IMR-90 (cell line): ENCODE measurements around the gene ITM2C. TPM values are rescaled to one million over a fixed set of nuclear protein-coding genes. Genes with fewer than 3 reads are reported as not detected.

Experiments used
- ATAC-seq: fragments of 200-7000 bp; cut with Tn5 transposase; 2 replicates; pipeline ENCODE4 v1.9.1; 2020; ENCODE audit warnings: low read depth, mild to moderate bottlenecking, moderate library complexity
- BruUV-seq: library from RNA; stranded (reverse); fragments of 400-500 nt; replicated peaks from 2 replicates; lab custom pipeline; 2021; lab: Mats Ljungman, UMichigan
- CTCF ChIA-PET: fragments of 300-600 bp; formaldehyde crosslinking; extraction: SDS; loops from one replicate; lab custom pipeline; 2021; ENCODE audit warnings: antibody characterized with exemption; lab: Yijun Ruan, JAX
- POLR2A ChIA-PET: fragments of 300-600 bp; sonication (Branson Sonifier 250); formaldehyde crosslinking; loops from one replicate; lab custom pipeline; 2022; ENCODE audit warnings: antibody characterized with exemption; ENCODE audit not compliant: unreplicated experiment; lab: Charles Lee
- DNase-seq: peaks from one replicate; pipeline ENCODE4 v3.0.0; 2013
- H2AFZ ChIP-seq: replicated peaks from 2 replicates; pipeline ENCODE3; 2013; ENCODE audit warnings: low read length, mild to moderate bottlenecking; ENCODE audit not compliant: poor library complexity
- H2AK5ac ChIP-seq: 2 replicates; pipeline ENCODE4 v1.6.1; 2013; ENCODE audit warnings: low read depth, low read length, inconsistent platforms
- H2AK9ac ChIP-seq: replicated peaks from 2 replicates; pipeline ENCODE3; 2013; ENCODE audit warnings: mild to moderate bottlenecking, low read depth, low read length, moderate library complexity; ENCODE audit not compliant: poor library complexity
- H2BK120ac ChIP-seq: 2 replicates; pipeline ENCODE4 v1.6.1; 2013; ENCODE audit warnings: low read depth, low read length, inconsistent platforms
- H2BK15ac ChIP-seq: 3 replicates; pipeline ENCODE4 v1.6.1; 2013; ENCODE audit warnings: low read depth, low read length, inconsistent platforms
- H2BK20ac ChIP-seq: 2 replicates; pipeline ENCODE4 v1.6.1; 2013; ENCODE audit warnings: low read depth, mild to moderate bottlenecking, inconsistent platforms, low read length, moderate library complexity
- H2BK5ac ChIP-seq: 2 replicates; pipeline ENCODE4 v1.6.1; 2013; ENCODE audit warnings: mild to moderate bottlenecking, low read depth, low read length, inconsistent platforms; ENCODE audit not compliant: poor library complexity, severe bottlenecking
- H3K14ac ChIP-seq: replicated peaks from 2 replicates; pipeline ENCODE4 v1.6.1; 2013; ENCODE audit warnings: low read depth, low read length, inconsistent platforms
- H3K18ac ChIP-seq: 2 replicates; pipeline ENCODE4 v1.6.1; 2013; ENCODE audit warnings: low read depth, low read length, control low read depth
- H3K23ac ChIP-seq: 2 replicates; pipeline ENCODE4 v1.6.1; 2013; ENCODE audit warnings: low read depth, low read length, inconsistent platforms
- H3K27ac ChIP-seq: 2 replicates; pipeline ENCODE4 v1.5.1; 2013; ENCODE audit warnings: mild to moderate bottlenecking, control low read depth, low read length; ENCODE audit not compliant: insufficient read depth
- H3K27me3 ChIP-seq: 2 replicates; pipeline ENCODE4 v1.6.1; 2013; ENCODE audit warnings: low read length; ENCODE audit not compliant: control insufficient read depth, insufficient read depth
- H3K36me3 ChIP-seq: 2 replicates; pipeline ENCODE4 v1.6.1; 2013; ENCODE audit warnings: low read length, mixed read lengths; ENCODE audit not compliant: control insufficient read depth, insufficient read depth
- H3K4ac ChIP-seq: 2 replicates; pipeline ENCODE4 v1.6.1; 2013; ENCODE audit warnings: low read depth, low read length, inconsistent platforms
- H3K4me1 ChIP-seq: 2 replicates; pipeline ENCODE4 v1.6.1; 2013; ENCODE audit warnings: low read length, mixed read lengths; ENCODE audit not compliant: control insufficient read depth, insufficient read depth
- H3K4me2 ChIP-seq: 2 replicates; pipeline ENCODE4 v1.6.1; 2013; ENCODE audit warnings: low read depth, mild to moderate bottlenecking, control low read depth, low read length, moderate library complexity
- H3K4me3 ChIP-seq: 2 replicates; pipeline ENCODE4 v1.5.1; 2013; ENCODE audit warnings: low read depth, mild to moderate bottlenecking, control low read depth, low read length, moderate library complexity; ENCODE audit not compliant: insufficient read depth
- H3K56ac ChIP-seq: 2 replicates; pipeline ENCODE4 v1.6.1; 2013; ENCODE audit warnings: low read length, inconsistent platforms; ENCODE audit not compliant: insufficient read depth; ENCODE audit errors: extremely low read depth
- H3K79me1 ChIP-seq, 2 experiments: 2 replicates each; pipeline ENCODE4 v1.6.1; 2013; ENCODE audit warnings: low read length in 2 of 2, inconsistent platforms in 1 of 2, low read depth in 1 of 2
- H3K9ac ChIP-seq: 2 replicates; pipeline ENCODE4 v1.6.1; 2013; ENCODE audit warnings: low read depth, low read length, control low read depth
- H3K9me1 ChIP-seq: 2 replicates; pipeline ENCODE4 v1.6.1; 2013; ENCODE audit warnings: low read length, inconsistent platforms; ENCODE audit not compliant: insufficient read depth
- H3K9me3 ChIP-seq: 2 replicates; pipeline ENCODE4 v1.6.1; 2013; ENCODE audit warnings: low read length; ENCODE audit not compliant: control insufficient read depth, insufficient read depth
- H4K20me1 ChIP-seq: 2 replicates; pipeline ENCODE4 v1.6.1; 2013; ENCODE audit warnings: low read length, inconsistent platforms; ENCODE audit not compliant: insufficient read depth
- H4K5ac ChIP-seq: 2 replicates; pipeline ENCODE4 v1.6.1; 2013; ENCODE audit warnings: mild to moderate bottlenecking, low read depth, low read length, control low read depth
- H4K8ac ChIP-seq, 2 experiments: 2 replicates each; pipeline ENCODE4 v1.6.1; 2013; ENCODE audit warnings: low read depth in 2 of 2, low read length in 2 of 2, control low read depth in 1 of 2, inconsistent platforms in 1 of 2
- H4K91ac ChIP-seq: 2 replicates; pipeline ENCODE4 v1.6.1; 2013; ENCODE audit warnings: low read depth, low read length, inconsistent platforms; ENCODE audit not compliant: insufficient read depth
- BHLHE40 ChIP-seq: fragments of 150-350 bp; IDR thresholded peaks from 2 replicates; pipeline ENCODE4 v1.6.1; 2016; ENCODE audit warnings: mild to moderate bottlenecking, low read depth, low read length
- CEBPB ChIP-seq: IDR thresholded peaks from 2 replicates; pipeline ENCODE4 v1.6.1; 2012; ENCODE audit warnings: low read depth, low read length, improper control_type of control experiment
- CHD1 ChIP-seq: IDR thresholded peaks from 2 replicates; pipeline ENCODE4 v1.6.1; 2012; ENCODE audit warnings: low read depth, low read length, improper control_type of control experiment
- CTCF ChIP-seq: conservative IDR thresholded peaks from 2 replicates; pipeline ENCODE4 v1.5.1; 2012; ENCODE audit warnings: mild to moderate bottlenecking, low read depth, low read length, improper control_type of control experiment
- POLR2A ChIP-seq: IDR thresholded peaks from 2 replicates; pipeline ENCODE4 v1.6.1; 2012; ENCODE audit warnings: mild to moderate bottlenecking, low read depth, low read length
- RAD21 ChIP-seq: IDR thresholded peaks from 2 replicates; pipeline ENCODE4 v1.6.1; 2012; ENCODE audit warnings: low read length, improper control_type of control experiment
- SMC3 ChIP-seq: fragments of 150-350 bp; IDR thresholded peaks from 2 replicates; pipeline ENCODE4 v1.6.1; 2016; ENCODE audit warnings: low read depth, mild to moderate bottlenecking, antibody characterized with exemption, low read length, moderate library complexity
- WGBS, 2 experiments: methylation state at CpG; one replicate each; pipeline versions ENCODE4 v1.1.5 to v1.1.7; 2013; ENCODE audit warnings: missing lambda C conversion rate in 2 of 2; ENCODE audit not compliant: insufficient read length in 1 of 2; ENCODE audit errors: extremely low coverage in 2 of 2; 5-methylcytosine and 5-hydroxymethylcytosine counted together
- dilution Hi-C: fragments of 300-500 bp; cut with HindIII; formaldehyde crosslinking; loops from one replicate; pipeline ENCODE4 v1.14.3; 2018; ENCODE audit warnings: low sequenced_read_pairs; ENCODE audit not compliant: unreplicated experiment
- in situ Hi-C: fragments of 300-500 bp; cut with MboI; formaldehyde crosslinking; loops from 3 replicates; pipeline ENCODE4 v1.14.3; 2019; ENCODE audit warnings: low sequenced_read_pairs, inconsistent platforms, mixed read lengths
- intact Hi-C: fragments of 100-400 bp; cut with micrococcal nuclease; formaldehyde crosslinking; loops from 2 replicates; pipeline ENCODE4 v1.10.0; 2022
- polyA plus RNA-seq, 3 experiments: library from polyadenylated mRNA; depleted of rRNA; stranded (reverse); fragments of >200 nt; gene quantifications; 2 replicates each; pipeline ENCODE4 v1.2.3, GENCODE V29; 2012; ENCODE audit warnings: low replicate concordance in 1 of 3
- total RNA-seq: library from RNA; depleted of rRNA; stranded (reverse); fragments of >200 nt; gene quantifications from 2 replicates; pipeline ENCODE4 v1.2.3, GENCODE V29; 2012

Gene ITM2C
- total and polyA plus RNA-seq, 2 of the 4 experiments (the other 2 are of a cell fraction), result 46.8 to 274 TPM

DNA sequence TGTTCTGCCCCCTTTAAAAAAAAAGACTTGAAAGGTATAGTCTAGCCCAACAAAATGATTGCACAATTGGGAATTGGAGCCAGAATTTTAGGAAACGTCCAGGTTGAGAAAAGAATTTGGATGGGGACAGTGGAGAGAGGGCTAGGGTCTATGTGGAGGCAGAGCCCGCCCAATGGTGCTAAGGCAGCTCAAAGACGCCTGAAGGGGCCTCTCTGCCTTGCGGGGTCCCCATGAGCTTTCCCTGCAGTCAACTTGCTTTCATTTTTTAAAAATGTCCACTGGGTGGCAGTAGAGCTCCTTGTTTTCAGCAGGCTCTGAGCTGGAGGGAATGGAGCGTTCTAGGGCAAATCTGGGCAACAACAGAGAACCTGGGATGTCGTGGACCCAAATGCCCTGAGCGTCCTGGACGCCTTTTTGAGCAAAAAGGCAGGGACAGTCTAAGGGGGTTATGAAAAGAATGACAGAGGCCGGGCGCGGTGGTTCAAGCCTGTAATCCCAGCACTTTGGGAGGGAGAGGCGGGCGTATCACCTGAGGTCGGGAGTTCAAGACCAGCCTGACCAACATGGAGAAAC is 40.2 kb upstream of the ITM2C start:
- peak; percentile 81 for DNase-seq
- ChIA-PET CTCF (interaction anchor here (0.6 to 1.9 kb wide), 12 partner anchors 8 to 717 kb away, joined by 3 to 12 read pairs (median 4); no protein-coding TSS in a partner anchor), POLR2A (no interaction called here)
- Histone ChIP-seq H3K9me3 (no peaks in the 10 kb centered on the region; the same call in 1 of the 2 replicates), H2BK5ac (no peak overlapping the region), H4K5ac (no peak overlapping the region), H2BK15ac (no peak overlapping the region), H3K9ac (peak overlapping the region; percentile 80), H3K18ac (no peak overlapping the region), H3K4ac (no peak overlapping the region), H4K8ac (no peak overlapping the region; a peak in 1 of 4 replicates), H4K20me1 (no peaks in the 10 kb centered on the region), H3K4me1 (no peaks in the 10 kb centered on the region), H4K91ac (no peak overlapping the region), H3K79me1 (no peaks in the 10 kb centered on the region), H3K4me2 (peak overlapping the region; percentile 89), H3K36me3 (peaks cover 3% of the 10 kb centered on the region), H3K56ac (no peak overlapping the region), H3K14ac (no peak overlapping the region), H2AFZ (peak overlapping the region; percentile 85), H3K27ac (no peak overlapping the region), H2AK5ac (no peak overlapping the region), H3K23ac (no peak overlapping the region), H3K4me3 (peak overlapping the region; percentile 46), H2AK9ac (peak overlapping the region; percentile 11), H3K9me1 (no peaks in the 10 kb centered on the region), H3K27me3 (peaks cover 20% of the 10 kb centered on the region), H2BK20ac (no peak overlapping the region), H2BK120ac (no peak overlapping the region)
- dilution Hi-C loops (no loop called here), in situ Hi-C loops (loop anchor here (25.0 kb wide), 3 partner anchors 412 to 812 kb away; partner anchors contain the start of genes SP100 and SP110), intact Hi-C loops (loop anchor here (1.0 to 2.0 kb wide), 3 partner anchors 78 to 229 kb away; no protein-coding TSS in a partner anchor)
- 0% methylated on average over 5 of the region's 14 CpGs; no CpG with 5 or more reads in 1 of the 2 experiments for WGBS, 2 experiments
- BruUV-seq, result no TSS peak
- TF ChIP-seq POLR2A, result no peak
- TF ChIP-seq SMC3, result peak; percentile 52
- TF ChIP-seq BHLHE40, result no peak
- TF ChIP-seq CTCF, result peak; percentile 69
- TF ChIP-seq RAD21, result peak; percentile 78
- TF ChIP-seq CEBPB, result peak; percentile 79
- no peak for TF ChIP-seq CHD1
- ATAC-seq, result peak; percentile 90
